Right lobe of liver (tissue), 6 donors: ENCODE results near the gene FOXJ3. TPM values are rescaled to one million over a fixed set of nuclear protein-coding genes. Genes with fewer than 3 reads are reported as not detected.

Experiments
- ATAC-seq, 4 donors: fragments of 200-7000 bp; cut with Tn5 transposase; one replicate each; pipeline ENCODE4 v1.9.1; 2020; ENCODE audit warnings: mild to moderate bottlenecking in 4 of 4, moderate library complexity in 4 of 4
- DNase-seq, 3 donors: peaks; one replicate each; pipeline ENCODE4 v3.0.0-alpha.2; 2020
- H3K27ac ChIP-seq, 3 donors: fragments of 200-600 bp; one replicate each; pipeline ENCODE4 v1.8.0; 2022
- H3K27me3 ChIP-seq, 2 donors: fragments of 200-600 bp; one replicate each; pipeline ENCODE4 v1.8.0; 2022
- H3K36me3 ChIP-seq, 4 donors: fragments of 200-600 bp; sonication (generic) in 1 of 4; one replicate each; pipeline versions ENCODE4 v1.5.1 to v1.8.0; 2017 to 2022; ENCODE audit warnings: control low read depth in 1 of 4
- H3K4me1 ChIP-seq, 4 donors: fragments of 200-600 bp; sonication (generic) in 1 of 4; one replicate each; pipeline versions ENCODE4 v1.5.1 to v1.8.0; 2017 to 2022; ENCODE audit warnings: control low read depth in 1 of 4
- H3K4me3 ChIP-seq, 3 donors: fragments of 200-600 bp; one replicate each; pipeline ENCODE4 v1.8.0; 2022
- H3K9me3 ChIP-seq, 4 donors: fragments of 200-600 bp; sonication (generic) in 1 of 4; one replicate each; pipeline versions ENCODE4 v1.5.1 to v1.8.0; 2017 to 2022; ENCODE audit warnings: control low read depth in 1 of 4
- POLR2A ChIP-seq: fragments of 450-650 bp; IDR thresholded peaks from one replicate; pipeline ENCODE4 v1.6.1; 2017; ENCODE audit warnings: antibody characterized with exemption, mild to moderate bottlenecking
- WGBS: methylation state at CpG from one replicate; pipeline ENCODE4 v1.1.6; 2018; ENCODE audit warnings: low coverage, low lambda C conversion rate; ENCODE audit not compliant: insufficient coverage; ENCODE audit errors: missing lambda C conversion rate; 5-methylcytosine and 5-hydroxymethylcytosine counted together
- intact Hi-C, 2 donors: fragments of 100-400 bp; cut with DNase I; formaldehyde crosslinking; loops; one replicate each; pipeline versions ENCODE4 v1.11.2 to v1.14.1; 2022
- total RNA-seq, 6 experiments: library from RNA; depleted of rRNA in 2 of 6; stranded (reverse); fragments of >200 nt in 2 of 6; fragmentation: NEBNext Ultra II Directional in 3 of 6; extraction: Animal tissue kit (Norgen Biotek cat#: 25700) in 3 of 6; gene quantifications; one replicate each; pipeline versions ENCODE4 v1.1.0 to v1.2.4, GENCODE V29; 2016 to 2023
- TF ChIP-seq, protein P1 (sequence below), 4 donors: fragments of 200-600 bp in 3 of 4; fragments of 450-650 bp in 1 of 4; IDR thresholded peaks; one replicate each; pipeline versions ENCODE4 v1.5.1 to v1.8.0; 2016 to 2022; ENCODE audit warnings: antibody characterized with exemption in 4 of 4, mild to moderate bottlenecking in 2 of 4
- donor health status: DM: no; HTN: yes; CAD: no.
- donor health status: DM: no; HTN: no; CAD: no.
- donor health status: DM: no; HTN: no; CAD: no.
- donor health status: DM: no; HTN: yes; CAD: no.
- donor health status: DM: no; HTN: yes; CAD: no.

The FOXJ3 gene
- total RNA-seq, 6 experiments from 2014 or later, result 12.1 to 18.4 (median 14.5) TPM

DNA sequence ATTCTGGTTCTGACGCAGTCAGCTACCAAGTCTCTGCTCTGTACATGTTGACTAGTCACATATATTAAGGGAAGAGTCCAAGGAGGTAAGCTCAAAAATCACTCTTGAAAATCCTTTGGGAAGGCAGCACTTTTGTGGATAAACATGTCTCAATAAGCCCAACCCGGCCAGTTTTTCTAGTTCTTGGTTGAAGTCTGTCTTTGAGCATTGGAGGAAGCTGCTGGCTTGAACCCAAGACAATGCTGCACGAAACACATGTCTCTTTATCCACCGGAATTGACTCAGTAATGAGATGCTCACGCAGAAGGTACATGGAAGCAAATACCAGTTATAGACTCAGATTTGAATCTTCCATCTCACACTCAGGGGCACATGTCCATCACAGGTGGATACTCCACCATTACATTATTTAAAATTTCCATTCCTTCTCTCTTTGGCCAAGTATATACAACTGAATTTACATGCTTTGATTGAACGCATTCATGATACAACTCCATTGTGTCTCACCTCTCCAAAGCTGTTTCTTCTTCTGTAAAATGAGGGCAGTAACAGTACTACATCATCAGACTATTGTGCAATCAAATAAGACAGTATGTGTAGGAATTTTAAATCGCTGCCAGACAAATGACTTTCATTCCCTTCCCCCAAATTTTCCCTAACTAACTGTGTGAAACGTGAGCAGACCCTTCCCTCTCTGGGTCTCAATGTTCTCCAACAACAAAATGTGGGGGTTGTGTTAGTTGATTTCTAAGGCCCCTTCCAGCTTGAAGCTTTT, 160.9 kb downstream of the FOXJ3 start:
- Histone ChIP-seq H3K4me3 (no peak overlapping the region), H3K27me3 (no peaks in the 10 kb centered on the region), H3K36me3 (no peaks in the 10 kb centered on the region), H3K4me1 (peaks cover 0 to 19% (median 4%) of the 10 kb centered on the region in 4 donors), H3K27ac (no peak overlapping the region), H3K9me3 (no peaks in the 10 kb centered on the region)
- no peak for DNase-seq
- 80% methylated on average over 4 of the region's 8 CpGs for WGBS
- intact Hi-C loops, result loop anchor here in 1 of 2 donors (10.0 kb wide), 1 partner anchor 161 kb away; the partner anchor contains the start of gene FOXJ3
- no peak for TF ChIP-seq POLR2A
- TF ChIP-seq, protein P1, sequence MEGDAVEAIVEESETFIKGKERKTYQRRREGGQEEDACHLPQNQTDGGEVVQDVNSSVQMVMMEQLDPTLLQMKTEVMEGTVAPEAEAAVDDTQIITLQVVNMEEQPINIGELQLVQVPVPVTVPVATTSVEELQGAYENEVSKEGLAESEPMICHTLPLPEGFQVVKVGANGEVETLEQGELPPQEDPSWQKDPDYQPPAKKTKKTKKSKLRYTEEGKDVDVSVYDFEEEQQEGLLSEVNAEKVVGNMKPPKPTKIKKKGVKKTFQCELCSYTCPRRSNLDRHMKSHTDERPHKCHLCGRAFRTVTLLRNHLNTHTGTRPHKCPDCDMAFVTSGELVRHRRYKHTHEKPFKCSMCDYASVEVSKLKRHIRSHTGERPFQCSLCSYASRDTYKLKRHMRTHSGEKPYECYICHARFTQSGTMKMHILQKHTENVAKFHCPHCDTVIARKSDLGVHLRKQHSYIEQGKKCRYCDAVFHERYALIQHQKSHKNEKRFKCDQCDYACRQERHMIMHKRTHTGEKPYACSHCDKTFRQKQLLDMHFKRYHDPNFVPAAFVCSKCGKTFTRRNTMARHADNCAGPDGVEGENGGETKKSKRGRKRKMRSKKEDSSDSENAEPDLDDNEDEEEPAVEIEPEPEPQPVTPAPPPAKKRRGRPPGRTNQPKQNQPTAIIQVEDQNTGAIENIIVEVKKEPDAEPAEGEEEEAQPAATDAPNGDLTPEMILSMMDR (IDR thresholded peaks at IDR 0.05), result no peak
- no peak for ATAC-seq

- no peaks in the 10 kb centered on the region for H3K36me3 ChIP-seq
- H3K27ac ChIP-seq, result peak overlapping the region in 2 of 3 donors; percentile 0 to 8
- ATAC-seq (peak; percentile 76 to 86 (median 78)), DNase-seq (peak in 2 of 3 donors; percentile 72)
- no peak for TF ChIP-seq POLR2A
- TF ChIP-seq, protein P1 (IDR thresholded peaks at IDR 0.05), result peak; percentile 87 to 98 (median 96)
- WGBS, result 20% methylated on average over 5 of the region's 9 CpGs
- no peaks in the 10 kb centered on the region for H3K9me3 ChIP-seq
- H3K4me1 ChIP-seq, result peaks cover 0 to 19% (median 4%) of the 10 kb centered on the region in 4 donors
- H3K4me3 ChIP-seq, result no peak overlapping the region
- intact Hi-C loops, result loop anchor here in 1 of 2 donors (10.0 kb wide), 1 partner anchor 161 kb away; the partner anchor contains the start of gene FOXJ3
- H3K27me3 ChIP-seq, result no peaks in the 10 kb centered on the region
Observed at GRCh38 chr1:42173155-42173933, 161.7 kb downstream of the FOXJ3 start.

DNA sequence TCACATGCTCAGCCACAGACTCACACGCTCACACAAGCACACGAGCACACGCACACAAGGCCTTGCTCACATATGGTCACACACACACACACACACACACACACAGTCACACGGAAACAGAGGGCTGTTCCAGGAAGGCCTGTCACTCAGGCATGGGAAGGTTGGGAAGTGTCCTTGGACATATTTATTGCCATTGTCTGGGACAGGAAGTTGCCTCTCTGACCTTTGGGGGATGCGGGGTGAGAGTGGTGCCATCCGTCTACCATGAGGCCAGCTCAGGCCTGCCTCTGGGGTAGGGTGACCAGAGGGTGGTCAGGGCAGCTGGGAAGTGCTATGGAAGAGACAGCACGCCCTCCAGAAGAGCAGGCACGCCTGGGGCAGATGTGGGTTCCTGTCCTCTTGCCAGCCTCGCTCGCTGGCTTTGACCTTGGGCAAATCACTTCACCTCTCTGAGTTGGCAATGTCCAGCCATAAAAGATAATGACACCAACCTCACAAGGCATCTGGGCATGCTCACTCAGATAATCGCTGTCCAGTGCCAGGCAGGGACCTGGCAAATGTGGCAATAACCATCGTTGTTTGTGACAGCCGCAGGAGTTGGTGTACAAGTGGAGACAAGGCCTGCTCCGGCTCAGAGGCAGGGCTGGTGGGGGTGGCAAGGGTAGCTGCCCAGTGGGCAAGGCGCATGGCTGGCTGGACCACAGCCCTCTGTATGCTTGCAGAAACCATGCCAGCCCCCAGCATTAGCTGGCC, 162.5 kb downstream of the FOXJ3 start:
- no peak for TF ChIP-seq POLR2A
- TF ChIP-seq, protein P1 (IDR thresholded peaks at IDR 0.05), result no peak
- 37% methylated on average over 13 of the region's 15 CpGs for WGBS
- intact Hi-C loops, result loop anchor here in 1 of 2 donors (10.0 kb wide), 1 partner anchor 162 kb away; the partner anchor contains the start of gene FOXJ3
- Histone ChIP-seq H3K36me3 (no peaks in the 10 kb centered on the region), H3K4me1 (peaks cover 0 to 19% (median 4%) of the 10 kb centered on the region in 4 donors), H3K4me3 (no peak overlapping the region), H3K9me3 (no peaks in the 10 kb centered on the region), H3K27me3 (no peaks in the 10 kb centered on the region), H3K27ac (peak overlapping the region in 2 of 3 donors; percentile 0 to 8)
- DNase-seq, result peak; percentile 51 to 76 (median 75)
- peak; percentile 60 to 82 (median 70) for ATAC-seq

DNA sequence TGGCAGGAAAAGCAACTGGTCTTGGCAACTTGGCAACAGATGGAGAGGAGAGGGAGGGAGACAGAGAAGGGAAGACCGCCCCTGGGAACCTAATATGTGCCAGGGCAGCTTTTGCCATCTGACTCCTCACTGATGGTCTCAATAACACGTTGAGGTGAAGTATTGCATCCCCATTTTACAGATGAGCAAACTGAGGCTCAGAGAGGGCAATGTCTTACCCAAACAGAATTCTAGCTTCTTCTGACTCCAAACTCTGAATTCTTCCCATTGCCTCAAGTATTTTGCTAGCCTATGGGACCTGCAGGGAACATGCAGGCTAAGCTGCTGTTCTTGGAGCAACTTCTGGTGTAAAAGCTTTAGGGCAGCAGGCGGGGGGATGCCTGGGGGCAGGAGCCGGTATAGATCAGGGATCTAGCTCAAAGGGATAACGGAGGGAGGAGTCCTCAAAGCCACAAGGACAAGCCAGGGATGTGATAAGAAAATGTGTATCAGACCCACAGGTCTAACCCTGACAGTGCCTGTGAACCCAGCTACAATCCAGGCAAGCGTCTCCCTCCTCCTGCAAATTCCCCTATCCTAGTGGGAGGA, 163.3 kb downstream of the FOXJ3 start:
- Histone ChIP-seq H3K4me3 (no peak overlapping the region), H3K27ac (peak overlapping the region in 1 of 3 donors; percentile 5), H3K36me3 (no peaks in the 10 kb centered on the region), H3K9me3 (no peaks in the 10 kb centered on the region), H3K4me1 (peaks cover 0 to 19% (median 4%) of the 10 kb centered on the region in 4 donors), H3K27me3 (no peaks in the 10 kb centered on the region)
- intact Hi-C loops, result loop anchor here in 1 of 2 donors (10.0 kb wide), 1 partner anchor 163 kb away; the partner anchor contains the start of gene FOXJ3
- TF ChIP-seq POLR2A, result no peak
- TF ChIP-seq, protein P1 (IDR thresholded peaks at IDR 0.05), result no peak
- WGBS, result 20% methylated on average over 1 of the region's 6 CpGs
- DNase-seq (no peak), ATAC-seq (no peak)
